Activated T-cell treated with anti-CD3 and anti-CD28 coated beads, Interleukin-2, amount 50 U/mL, for 1 hour (primary cell): ENCODE results near the gene MALAT1.
A peak's percentile ranks its signal among the peaks of the same experiment; 100 is the strongest.
"Not testable (repeated sequence)": the region's sequence is repeated elsewhere in the genome, so short reads cannot be mapped to it uniquely, and the experiment has no call there.

Experiments used
- DNase-seq: peaks from one replicate; pipeline ENCODE4 v3.0.0-alpha.2; 2020

MALAT1 gene

GRCh38 chr11:65522718-65523630 is 24.1 kb downstream of the MALAT1 start:
- DNase-seq, result not testable (repeated sequence)

DNA sequence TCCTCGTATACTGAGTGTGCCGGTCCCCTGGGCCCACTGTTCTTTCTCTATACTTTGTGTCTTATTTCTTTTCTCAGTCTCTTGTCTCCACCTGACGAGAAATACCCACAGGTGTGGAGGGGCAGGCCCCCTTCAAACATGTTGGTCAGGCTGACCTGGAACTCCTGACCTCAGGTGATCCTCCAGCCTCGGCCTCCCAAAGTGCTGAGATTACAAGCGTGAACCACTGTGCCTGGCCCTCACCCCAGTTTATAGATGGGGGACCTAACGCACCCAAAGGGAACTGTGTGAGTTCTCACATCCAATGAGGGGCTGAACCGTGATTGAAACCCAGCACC is 24.8 kb downstream of the MALAT1 start:
- peak; percentile 33 for DNase-seq

GRCh38 chr11:65524014-65524740 is 25.3 kb downstream of the MALAT1 start:
- peak; percentile 36 for DNase-seq

DNA sequence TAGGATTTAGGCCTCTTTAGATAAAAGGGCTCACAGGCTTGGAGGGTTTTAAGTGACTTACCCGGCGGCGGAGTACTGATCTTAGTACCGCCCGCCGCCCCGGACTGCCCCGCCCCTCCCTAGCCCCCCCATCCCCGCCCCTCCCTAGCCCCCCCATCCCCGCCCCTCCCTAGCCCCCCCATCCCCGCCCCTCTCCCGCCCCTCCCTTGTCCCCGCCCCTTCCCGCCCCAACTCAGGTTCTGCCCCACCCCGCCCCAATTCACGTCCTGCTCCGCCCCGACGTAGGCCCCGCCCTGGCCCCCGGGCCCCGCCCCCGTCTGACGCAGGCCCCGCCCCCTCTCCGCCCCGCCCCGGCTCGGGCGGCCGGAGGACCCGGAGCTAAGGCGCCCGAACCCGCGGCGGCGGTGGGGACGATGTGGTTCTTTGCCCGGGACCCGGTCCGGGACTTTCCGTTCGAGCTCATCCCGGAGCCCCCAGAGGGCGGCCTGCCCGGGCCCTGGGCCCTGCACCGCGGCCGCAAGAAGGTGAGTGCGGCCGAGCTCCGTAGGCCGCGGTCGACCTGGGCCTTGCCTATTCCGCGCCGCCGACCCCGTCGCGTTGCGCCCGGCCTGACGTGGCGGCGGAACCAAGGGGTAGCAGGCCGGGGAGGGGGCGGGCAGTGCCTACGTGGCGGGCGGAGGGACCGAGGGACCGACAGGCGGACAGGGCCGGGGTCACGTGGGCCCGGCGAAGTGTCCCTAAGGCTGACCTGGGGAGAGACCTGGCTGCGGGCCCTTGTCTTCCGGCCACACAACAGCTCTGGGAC is 26.1 kb downstream of the MALAT1 start, which contains the start of gene SCYL1:
Gene SCYL1, plus strand, starts transcription at position 343 of the 805 bp plus-strand sequence. Its CDS starts 71 bp downstream, at position 414.
- DNase-seq, result peak; percentile 92

DNA sequence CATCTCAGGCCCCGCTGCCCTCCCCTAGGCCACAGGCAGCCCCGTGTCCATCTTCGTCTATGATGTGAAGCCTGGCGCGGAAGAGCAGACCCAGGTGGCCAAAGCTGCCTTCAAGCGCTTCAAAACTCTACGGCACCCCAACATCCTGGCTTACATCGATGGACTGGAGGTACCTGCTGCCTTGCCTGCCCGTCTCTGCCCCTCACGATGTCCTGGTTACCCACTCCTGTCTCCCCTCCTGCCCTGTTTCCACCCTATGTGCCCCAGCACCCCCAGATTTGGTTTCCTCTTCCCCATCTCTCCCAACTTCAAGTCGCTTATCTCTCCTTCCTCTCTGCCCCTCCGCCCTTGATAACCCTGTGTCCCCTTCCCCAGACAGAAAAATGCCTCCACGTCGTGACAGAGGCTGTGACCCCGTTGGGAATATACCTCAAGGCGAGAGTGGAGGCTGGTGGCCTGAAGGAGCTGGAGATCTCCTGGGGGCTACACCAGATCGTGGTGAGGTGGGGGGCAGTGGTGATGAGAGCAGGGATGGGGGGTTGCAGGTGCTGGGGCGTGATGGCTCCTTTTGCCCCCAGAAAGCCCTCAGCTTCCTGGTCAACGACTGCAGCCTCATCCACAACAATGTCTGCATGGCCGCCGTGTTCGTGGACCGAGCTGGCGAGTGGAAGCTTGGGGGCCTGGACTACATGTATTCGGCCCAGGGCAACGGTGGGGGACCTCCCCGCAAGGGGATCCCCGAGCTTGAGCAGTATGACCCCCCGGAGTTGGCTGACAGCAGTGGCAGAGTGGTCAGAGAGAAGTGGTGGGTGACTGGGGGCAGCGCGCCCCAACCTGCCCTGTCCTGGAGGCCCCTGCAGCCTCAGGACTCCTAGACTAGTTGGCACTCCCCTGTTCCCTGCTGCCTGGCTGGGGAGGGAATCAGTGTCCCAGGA is 27.0 kb downstream of the MALAT1 start:
- no peak for DNase-seq

GRCh38 chr11:65526744-65527143 is 27.9 kb downstream of the MALAT1 start:
- DNase-seq, result no peak

- no peak for DNase-seq
Observed at GRCh38 chr11:65528819-65529350, 30.0 kb downstream of the MALAT1 start.

DNA sequence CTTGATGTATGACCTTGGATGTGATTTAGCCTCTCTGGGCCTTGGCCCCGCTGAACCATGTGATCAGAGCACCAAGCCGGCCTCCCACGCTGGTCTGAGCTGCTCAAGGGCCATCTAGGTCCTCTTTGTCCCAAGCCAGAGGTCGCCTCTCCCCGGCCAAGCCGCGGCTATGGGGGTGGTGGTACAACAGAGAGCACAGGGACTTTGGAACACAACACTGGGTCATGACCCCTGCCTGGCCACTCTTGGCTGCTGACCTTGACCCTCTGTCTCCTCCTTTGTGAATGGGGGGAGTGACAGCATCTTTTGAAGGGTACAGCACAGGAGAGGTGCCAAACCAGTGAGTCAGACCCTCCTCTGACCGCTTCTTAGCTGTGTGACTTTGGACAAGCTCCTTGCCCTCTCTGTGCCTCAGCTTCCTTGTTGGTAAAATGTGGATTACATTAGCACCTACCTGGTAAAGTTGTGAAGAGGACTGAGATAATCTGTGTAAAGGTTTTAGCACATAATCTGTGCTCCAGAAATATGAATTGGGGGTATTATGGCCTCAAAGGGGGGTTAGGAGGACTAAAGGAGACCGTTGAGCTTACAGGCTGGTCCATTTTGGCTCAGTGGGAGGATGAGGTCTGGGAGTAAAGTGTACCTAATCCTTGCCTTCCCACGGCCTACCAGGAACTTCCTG is 30.8 kb downstream of the MALAT1 start:
- no peak for DNase-seq

GRCh38 chr11:65530157-65530496 is 31.3 kb downstream of the MALAT1 start:
- DNase-seq, result no peak

- no peak for DNase-seq
Observed at GRCh38 chr11:65532388-65533064, 33.7 kb downstream of the MALAT1 start.

GRCh38 chr11:65535102-65535501 is 36.3 kb downstream of the MALAT1 start:
- DNase-seq, result no peak

DNA sequence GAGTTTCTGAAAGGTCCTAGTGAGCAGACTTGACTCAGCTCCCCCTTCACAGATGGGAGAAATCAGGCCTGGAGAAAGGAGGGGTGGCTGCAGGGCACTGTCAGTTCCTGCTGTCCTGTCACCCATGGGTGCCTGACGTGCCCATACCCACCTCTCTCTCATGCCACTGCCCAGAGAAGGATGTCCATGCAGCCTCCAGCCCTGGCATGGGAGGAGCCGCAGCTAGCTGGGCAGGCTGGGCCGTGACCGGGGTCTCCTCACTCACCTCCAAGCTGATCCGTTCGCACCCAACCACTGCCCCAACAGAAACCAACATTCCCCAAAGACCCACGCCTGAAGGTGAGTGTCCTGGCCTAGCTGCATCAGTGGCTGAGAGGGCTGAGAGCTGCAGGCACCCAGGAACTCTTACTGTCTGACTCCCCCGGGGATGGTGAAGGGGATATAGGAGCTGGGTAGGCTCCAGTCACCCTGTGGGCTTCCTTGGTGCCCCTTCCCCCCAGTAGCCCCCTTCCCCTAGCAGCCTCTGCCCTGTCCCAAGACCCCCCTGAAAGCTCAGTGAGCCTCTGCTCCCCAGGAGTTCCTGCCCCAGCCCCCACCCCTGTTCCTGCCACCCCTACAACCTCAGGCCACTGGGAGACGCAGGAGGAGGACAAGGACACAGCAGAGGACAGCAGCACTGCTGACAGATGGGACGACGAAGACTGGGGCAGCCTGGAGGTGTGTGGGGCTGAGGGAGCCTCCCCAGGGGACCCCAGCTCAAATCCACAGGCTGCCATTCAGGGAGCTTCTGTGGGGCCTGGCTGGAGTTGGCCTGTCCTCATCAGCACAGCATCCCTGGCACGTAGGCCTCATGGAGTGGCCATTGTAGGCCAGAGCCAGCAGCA is 37.8 kb downstream of the MALAT1 start:
- no peak for DNase-seq

GRCh38 chr11:65537296-65537597 is 38.4 kb downstream of the MALAT1 start:
- no peak for DNase-seq

DNA sequence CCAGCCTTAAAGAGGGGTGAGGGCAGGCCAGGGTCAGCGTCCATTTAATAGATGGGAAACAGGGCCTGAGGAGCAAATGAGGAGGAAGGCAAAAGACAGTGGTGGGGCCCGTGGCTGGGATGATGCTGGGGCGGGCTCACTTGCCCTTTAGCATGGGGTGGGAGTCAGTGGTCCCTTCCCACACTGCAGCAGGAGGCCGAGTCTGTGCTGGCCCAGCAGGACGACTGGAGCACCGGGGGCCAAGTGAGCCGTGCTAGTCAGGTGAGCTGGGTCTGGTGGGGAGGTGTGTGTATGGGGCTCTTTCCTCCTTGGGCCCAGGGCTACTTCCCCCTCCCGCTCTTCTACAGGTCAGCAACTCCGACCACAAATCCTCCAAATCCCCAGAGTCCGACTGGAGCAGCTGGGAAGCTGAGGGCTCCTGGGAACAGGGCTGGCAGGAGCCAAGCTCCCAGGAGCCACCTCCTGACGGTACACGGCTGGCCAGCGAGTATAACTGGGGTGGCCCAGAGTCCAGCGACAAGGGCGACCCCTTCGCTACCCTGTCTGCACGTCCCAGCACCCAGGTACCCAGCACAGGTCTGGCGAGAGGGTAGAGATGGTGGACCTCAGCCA is 38.9 kb downstream of the MALAT1 start:
- no peak for DNase-seq

DNA sequence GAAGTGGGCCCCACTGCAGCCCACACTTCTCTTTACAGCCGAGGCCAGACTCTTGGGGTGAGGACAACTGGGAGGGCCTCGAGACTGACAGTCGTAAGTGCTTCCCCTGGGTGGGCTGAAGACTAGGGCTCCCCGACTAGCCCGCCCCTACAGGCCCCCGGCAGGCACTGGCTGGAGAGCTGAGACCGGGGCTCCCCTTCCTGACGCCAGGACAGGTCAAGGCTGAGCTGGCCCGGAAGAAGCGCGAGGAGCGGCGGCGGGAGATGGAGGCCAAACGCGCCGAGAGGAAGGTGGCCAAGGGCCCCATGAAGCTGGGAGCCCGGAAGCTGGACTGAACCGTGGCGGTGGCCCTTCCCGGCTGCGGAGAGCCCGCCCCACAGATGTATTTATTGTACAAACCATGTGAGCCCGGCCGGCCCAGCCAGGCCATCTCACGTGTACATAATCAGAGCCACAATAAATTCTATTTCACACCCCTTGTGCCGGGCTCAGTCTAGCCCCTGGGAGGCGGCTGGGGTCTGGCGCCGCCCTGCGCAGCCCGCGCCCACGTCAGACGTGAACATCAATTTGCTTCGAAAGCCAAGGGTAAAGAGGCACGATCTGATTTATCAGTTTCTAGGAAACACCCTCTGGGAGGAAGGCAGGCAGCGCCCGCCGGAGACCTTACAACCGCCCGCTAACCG is 39.5 kb downstream of the MALAT1 start:
- no peak for DNase-seq

GRCh38 chr11:65538915-65539743 is 40.3 kb downstream of the MALAT1 start:
- no peak for DNase-seq

- no peak for DNase-seq
Observed at GRCh38 chr11:65539744-65540289, 41.0 kb downstream of the MALAT1 start.
